ENCODE measurements around the gene GRK2.

DNA sequence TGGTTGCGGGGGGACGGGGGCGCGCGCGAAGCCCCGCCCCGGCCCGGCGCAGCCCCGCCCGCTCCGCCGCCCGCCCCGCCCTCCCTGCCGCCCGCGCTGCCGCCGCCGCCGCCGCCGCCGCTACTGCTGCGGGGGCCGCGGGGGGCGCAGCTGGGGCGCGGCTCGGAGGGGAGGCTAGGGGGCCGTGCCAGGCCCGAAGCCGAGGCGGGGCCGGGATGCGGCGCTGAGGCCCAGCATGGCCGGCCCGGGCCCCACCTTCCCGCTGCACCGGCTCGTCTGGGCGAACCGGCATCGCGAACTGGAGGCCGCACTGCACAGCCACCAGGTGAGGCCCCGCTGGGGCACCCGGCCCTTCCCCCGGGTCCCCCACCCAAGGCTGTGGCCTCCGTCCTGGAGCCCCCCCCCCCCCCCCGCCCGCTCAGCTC, 23.0 kb downstream of the GRK2 start, which contains the start of gene ANKRD13D:
- TF ChIP-seq, protein P1, sequence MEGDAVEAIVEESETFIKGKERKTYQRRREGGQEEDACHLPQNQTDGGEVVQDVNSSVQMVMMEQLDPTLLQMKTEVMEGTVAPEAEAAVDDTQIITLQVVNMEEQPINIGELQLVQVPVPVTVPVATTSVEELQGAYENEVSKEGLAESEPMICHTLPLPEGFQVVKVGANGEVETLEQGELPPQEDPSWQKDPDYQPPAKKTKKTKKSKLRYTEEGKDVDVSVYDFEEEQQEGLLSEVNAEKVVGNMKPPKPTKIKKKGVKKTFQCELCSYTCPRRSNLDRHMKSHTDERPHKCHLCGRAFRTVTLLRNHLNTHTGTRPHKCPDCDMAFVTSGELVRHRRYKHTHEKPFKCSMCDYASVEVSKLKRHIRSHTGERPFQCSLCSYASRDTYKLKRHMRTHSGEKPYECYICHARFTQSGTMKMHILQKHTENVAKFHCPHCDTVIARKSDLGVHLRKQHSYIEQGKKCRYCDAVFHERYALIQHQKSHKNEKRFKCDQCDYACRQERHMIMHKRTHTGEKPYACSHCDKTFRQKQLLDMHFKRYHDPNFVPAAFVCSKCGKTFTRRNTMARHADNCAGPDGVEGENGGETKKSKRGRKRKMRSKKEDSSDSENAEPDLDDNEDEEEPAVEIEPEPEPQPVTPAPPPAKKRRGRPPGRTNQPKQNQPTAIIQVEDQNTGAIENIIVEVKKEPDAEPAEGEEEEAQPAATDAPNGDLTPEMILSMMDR (IDR thresholded peaks at IDR 0.05) = no peak
- TF ChIP-seq POLR2AphosphoS5 (IDR thresholded peaks at IDR 0.05; ENCODE audit: insufficient read depth in 1 of 2, low read depth in 1 of 2) = no peak

Measured in vagina (tissue), 2 donors.